Measurements from ENCODE around the gene KRTAP1-5. TPM values are rescaled to one million over a fixed set of nuclear protein-coding genes. Genes with fewer than 3 reads are reported as not detected.

The KRTAP1-5 gene
- total and polyA plus RNA-seq, 2 experiments from 2014 or later = not detected

DNA sequence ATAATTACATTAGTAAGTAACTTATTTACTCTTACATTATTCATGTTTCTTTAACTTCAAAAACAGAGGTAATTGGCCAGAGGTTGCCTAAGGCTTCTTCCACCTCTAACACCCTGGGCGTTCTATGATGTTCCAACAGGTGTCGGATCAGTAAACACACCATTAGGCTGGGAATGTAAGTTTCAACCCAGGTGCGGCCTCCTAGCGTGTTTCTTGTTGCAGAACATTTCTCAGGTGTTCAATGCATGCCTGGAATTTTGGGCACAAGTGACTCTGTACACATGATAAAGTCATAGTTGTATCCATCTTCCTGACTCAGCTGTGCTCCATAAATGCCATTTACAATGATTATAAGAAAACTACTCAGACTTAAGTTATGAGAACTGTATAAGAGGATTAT is 27.0 kb upstream of the KRTAP1-5 start:
- H3K79me2 ChIP-seq (replicated peaks; ENCODE audit: insufficient read depth) = no peaks in the 10 kb centered on the region
- Mint-ChIP-seq H3K27ac (no peak overlapping the region), H3K4me1 (peaks cover 11% of the 10 kb centered on the region), H3K27me3 (ENCODE audit: insufficient read depth, low read depth, poor library complexity) (no peaks in the 10 kb centered on the region), H3K4me3 (no peak overlapping the region), H3K9me3 (peaks cover 6% of the 10 kb centered on the region; the same call in 1 of the 3 replicates), H3K36me3 (ENCODE audit: low read depth) (0 out of 3 replicates have a peak, but pooled peaks cover 3% of the 10 kb centered on the region)
- H3K27ac ChIP-seq (ENCODE audit: low read depth) = no peak overlapping the region
- H3F3A ChIP-seq (replicated peaks; ENCODE audit: low read depth) = no peaks in the 10 kb centered on the region
- H3K36me3 ChIP-seq (ENCODE audit: insufficient read depth) = no peaks in the 10 kb centered on the region
- no peak overlapping the region for H3K4me2 ChIP-seq
- H4K20me1 ChIP-seq (replicated peaks; ENCODE audit: insufficient read depth) = no peaks in the 10 kb centered on the region
- H2AFZ ChIP-seq = no peak overlapping the region
- no peaks in the 10 kb centered on the region for H3K27me3 ChIP-seq (ENCODE audit: insufficient read depth)
- H3K4me1 ChIP-seq (ENCODE audit: insufficient read depth) = peaks cover 9% of the 10 kb centered on the region
- no peak for ATAC-seq
- TF ChIP-seq POLR2AphosphoS5 (IDR thresholded peaks at IDR 0.05; ENCODE audit: low read depth) (no peak), ZNF331 (CRISPR knock-in tag; IDR thresholded peaks at IDR 0.05; ENCODE audit: low read depth) (no peak), EZH2 (IDR thresholded peaks at IDR 0.05; ENCODE audit: low read depth, unreplicated experiment) (no peak), REST (IDR thresholded peaks at IDR 0.05; ENCODE audit: unreplicated experiment) (no peak), JUNB (IDR thresholded peaks at IDR 0.05; ENCODE audit: unreplicated experiment) (no peak), STAT1 (IDR thresholded peaks at IDR 0.05; ENCODE audit: unreplicated experiment) (no peak), NANOG (IDR thresholded peaks at IDR 0.05; ENCODE audit: borderline replicate concordance) (no peak), CREB1 (CRISPR knock-in tag; IDR thresholded peaks at IDR 0.05; ENCODE audit: low read depth) (no peak)
- TF ChIP-seq, protein P1, sequence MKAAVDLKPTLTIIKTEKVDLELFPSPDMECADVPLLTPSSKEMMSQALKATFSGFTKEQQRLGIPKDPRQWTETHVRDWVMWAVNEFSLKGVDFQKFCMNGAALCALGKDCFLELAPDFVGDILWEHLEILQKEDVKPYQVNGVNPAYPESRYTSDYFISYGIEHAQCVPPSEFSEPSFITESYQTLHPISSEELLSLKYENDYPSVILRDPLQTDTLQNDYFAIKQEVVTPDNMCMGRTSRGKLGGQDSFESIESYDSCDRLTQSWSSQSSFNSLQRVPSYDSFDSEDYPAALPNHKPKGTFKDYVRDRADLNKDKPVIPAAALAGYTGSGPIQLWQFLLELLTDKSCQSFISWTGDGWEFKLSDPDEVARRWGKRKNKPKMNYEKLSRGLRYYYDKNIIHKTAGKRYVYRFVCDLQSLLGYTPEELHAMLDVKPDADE (IDR thresholded peaks at IDR 0.05) = no peak
- TF ChIP-seq, protein P2, sequence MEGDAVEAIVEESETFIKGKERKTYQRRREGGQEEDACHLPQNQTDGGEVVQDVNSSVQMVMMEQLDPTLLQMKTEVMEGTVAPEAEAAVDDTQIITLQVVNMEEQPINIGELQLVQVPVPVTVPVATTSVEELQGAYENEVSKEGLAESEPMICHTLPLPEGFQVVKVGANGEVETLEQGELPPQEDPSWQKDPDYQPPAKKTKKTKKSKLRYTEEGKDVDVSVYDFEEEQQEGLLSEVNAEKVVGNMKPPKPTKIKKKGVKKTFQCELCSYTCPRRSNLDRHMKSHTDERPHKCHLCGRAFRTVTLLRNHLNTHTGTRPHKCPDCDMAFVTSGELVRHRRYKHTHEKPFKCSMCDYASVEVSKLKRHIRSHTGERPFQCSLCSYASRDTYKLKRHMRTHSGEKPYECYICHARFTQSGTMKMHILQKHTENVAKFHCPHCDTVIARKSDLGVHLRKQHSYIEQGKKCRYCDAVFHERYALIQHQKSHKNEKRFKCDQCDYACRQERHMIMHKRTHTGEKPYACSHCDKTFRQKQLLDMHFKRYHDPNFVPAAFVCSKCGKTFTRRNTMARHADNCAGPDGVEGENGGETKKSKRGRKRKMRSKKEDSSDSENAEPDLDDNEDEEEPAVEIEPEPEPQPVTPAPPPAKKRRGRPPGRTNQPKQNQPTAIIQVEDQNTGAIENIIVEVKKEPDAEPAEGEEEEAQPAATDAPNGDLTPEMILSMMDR (conservative IDR thresholded peaks at IDR 0.05; ENCODE audit: low read depth in 2 of 2) = no peak
- TF ChIP-seq, protein P3, sequence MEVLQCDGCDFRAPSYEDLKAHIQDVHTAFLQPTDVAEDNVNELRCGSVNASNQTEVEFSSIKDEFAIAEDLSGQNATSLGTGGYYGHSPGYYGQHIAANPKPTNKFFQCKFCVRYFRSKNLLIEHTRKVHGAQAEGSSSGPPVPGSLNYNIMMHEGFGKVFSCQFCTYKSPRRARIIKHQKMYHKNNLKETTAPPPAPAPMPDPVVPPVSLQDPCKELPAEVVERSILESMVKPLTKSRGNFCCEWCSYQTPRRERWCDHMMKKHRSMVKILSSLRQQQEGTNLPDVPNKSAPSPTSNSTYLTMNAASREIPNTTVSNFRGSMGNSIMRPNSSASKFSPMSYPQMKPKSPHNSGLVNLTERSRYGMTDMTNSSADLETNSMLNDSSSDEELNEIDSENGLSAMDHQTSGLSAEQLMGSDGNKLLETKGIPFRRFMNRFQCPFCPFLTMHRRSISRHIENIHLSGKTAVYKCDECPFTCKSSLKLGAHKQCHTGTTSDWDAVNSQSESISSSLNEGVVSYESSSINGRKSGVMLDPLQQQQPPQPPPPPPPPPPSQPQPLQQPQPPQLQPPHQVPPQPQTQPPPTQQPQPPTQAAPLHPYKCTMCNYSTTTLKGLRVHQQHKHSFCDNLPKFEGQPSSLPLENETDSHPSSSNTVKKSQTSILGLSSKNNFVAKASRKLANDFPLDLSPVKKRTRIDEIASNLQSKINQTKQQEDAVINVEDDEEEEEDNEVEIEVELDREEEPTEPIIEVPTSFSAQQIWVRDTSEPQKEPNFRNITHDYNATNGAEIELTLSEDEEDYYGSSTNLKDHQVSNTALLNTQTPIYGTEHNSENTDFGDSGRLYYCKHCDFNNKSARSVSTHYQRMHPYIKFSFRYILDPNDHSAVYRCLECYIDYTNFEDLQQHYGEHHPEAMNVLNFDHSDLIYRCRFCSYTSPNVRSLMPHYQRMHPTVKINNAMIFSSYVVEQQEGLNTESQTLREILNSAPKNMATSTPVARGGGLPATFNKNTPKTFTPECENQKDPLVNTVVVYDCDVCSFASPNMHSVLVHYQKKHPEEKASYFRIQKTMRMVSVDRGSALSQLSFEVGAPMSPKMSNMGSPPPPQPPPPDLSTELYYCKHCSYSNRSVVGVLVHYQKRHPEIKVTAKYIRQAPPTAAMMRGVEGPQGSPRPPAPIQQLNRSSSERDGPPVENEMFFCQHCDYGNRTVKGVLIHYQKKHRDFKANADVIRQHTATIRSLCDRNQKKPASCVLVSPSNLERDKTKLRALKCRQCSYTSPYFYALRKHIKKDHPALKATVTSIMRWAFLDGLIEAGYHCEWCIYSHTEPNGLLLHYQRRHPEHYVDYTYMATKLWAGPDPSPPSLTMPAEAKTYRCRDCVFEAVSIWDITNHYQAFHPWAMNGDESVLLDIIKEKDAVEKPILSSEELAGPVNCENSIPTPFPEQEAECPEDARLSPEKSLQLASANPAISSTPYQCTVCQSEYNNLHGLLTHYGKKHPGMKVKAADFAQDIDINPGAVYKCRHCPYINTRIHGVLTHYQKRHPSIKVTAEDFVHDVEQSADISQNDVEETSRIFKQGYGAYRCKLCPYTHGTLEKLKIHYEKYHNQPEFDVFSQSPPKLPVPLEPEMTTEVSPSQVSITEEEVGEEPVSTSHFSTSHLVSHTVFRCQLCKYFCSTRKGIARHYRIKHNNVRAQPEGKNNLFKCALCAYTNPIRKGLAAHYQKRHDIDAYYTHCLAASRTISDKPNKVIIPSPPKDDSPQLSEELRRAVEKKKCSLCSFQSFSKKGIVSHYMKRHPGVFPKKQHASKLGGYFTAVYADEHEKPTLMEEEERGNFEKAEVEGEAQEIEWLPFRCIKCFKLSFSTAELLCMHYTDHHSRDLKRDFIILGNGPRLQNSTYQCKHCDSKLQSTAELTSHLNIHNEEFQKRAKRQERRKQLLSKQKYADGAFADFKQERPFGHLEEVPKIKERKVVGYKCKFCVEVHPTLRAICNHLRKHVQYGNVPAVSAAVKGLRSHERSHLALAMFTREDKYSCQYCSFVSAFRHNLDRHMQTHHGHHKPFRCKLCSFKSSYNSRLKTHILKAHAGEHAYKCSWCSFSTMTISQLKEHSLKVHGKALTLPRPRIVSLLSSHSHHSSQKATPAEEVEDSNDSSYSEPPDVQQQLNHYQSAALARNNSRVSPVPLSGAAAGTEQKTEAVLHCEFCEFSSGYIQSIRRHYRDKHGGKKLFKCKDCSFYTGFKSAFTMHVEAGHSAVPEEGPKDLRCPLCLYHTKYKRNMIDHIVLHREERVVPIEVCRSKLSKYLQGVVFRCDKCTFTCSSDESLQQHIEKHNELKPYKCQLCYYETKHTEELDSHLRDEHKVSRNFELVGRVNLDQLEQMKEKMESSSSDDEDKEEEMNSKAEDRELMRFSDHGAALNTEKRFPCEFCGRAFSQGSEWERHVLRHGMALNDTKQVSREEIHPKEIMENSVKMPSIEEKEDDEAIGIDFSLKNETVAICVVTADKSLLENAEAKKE (CRISPR knock-in tag; IDR thresholded peaks at IDR 0.05) = no peak
- no peak overlapping the region for H3K4me3 ChIP-seq
- DNase-seq (ENCODE audit: low spot score) = no peak
- H3K9me2 ChIP-seq (ENCODE audit: insufficient read depth) = no peaks in the 10 kb centered on the region

All from GM23338 (cell line).